ENCODE measurements around the gene HOXA5. TPM values are rescaled to one million over a fixed set of nuclear protein-coding genes. Genes with fewer than 3 reads are reported as not detected.

HOXA5 gene
- total RNA-seq, 1 experiment from 2014 or later, result not detected

DNA sequence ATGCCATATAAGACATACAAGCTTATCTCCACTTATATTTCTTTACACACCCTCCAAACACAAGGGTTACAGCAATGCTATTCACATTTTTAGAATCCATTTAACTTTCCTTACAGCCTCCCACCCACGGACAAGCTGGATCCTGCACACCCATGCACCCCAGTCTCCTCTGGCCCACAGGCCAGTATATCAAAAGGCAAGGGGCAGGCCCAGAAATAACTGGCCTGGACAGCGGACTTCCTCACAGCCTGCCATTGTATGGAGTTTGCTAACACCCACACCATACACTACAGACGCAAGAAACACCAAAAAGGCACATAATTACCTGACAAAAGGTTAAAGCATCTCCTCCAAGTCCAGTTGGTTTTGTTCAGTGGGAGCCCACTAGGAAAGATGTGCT is 24.9 kb downstream of the HOXA5 start:
- H2BK12ac ChIP-seq (ENCODE audit: insufficient read length, low read depth, low read length), result no peak overlapping the region
- H3K79me2 ChIP-seq (ENCODE audit: insufficient read depth, low read length), result no peaks in the 10 kb centered on the region
- H3K14ac ChIP-seq (ENCODE audit: insufficient read depth, low read length), result no peak overlapping the region
- H2BK20ac ChIP-seq (ENCODE audit: low read depth, low read length, poor library complexity, severe bottlenecking), result no peak overlapping the region
- no peak overlapping the region for H3K27ac ChIP-seq (ENCODE audit: insufficient read length, low read depth, low read length)
- no peak overlapping the region for H4K91ac ChIP-seq (ENCODE audit: insufficient read length, low read depth, low read length)
- no peak overlapping the region for H2AFZ ChIP-seq (ENCODE audit: low read length)
- H3T11ph ChIP-seq (ENCODE audit: low read length), result no peak overlapping the region
- no peak overlapping the region for H3K4me3 Mint-ChIP-seq
- H3K18ac ChIP-seq (ENCODE audit: insufficient read length, low read depth, low read length), result no peak overlapping the region
- peaks cover 97% of the 10 kb centered on the region for H3K27me3 ChIP-seq (ENCODE audit: insufficient read depth, low read length)
- H2AK5ac ChIP-seq (ENCODE audit: insufficient read length, low read length), result no peak overlapping the region
- peaks cover 2% of the 10 kb centered on the region for H4K20me1 ChIP-seq (ENCODE audit: control insufficient read depth, insufficient read depth, insufficient read length)
- no peak overlapping the region for H4K8ac ChIP-seq (replicated peaks; ENCODE audit: insufficient read length, low read depth, low read length)
- no peak overlapping the region for H3K23ac ChIP-seq (ENCODE audit: insufficient read length, low read depth, low read length)
- no peak overlapping the region for H2BK5ac ChIP-seq (ENCODE audit: insufficient read length, low read length)
- no peak overlapping the region for H3K9ac ChIP-seq (ENCODE audit: extremely low read depth, insufficient read length, low read length)
- H3K9me3 ChIP-seq (ENCODE audit: control insufficient read depth, low read depth, low read length), result no peaks in the 10 kb centered on the region
- no peak overlapping the region for H3K4me2 ChIP-seq (ENCODE audit: insufficient read depth, insufficient read length, low read length)
- peaks cover 1 to 7% of the 10 kb centered on the region in 2 experiments; a peak in 2 of 5 replicates for H3K9me3 Mint-ChIP-seq
- H2BK15ac ChIP-seq (ENCODE audit: low read depth, low read length), result no peak overlapping the region
- H3K79me1 ChIP-seq (ENCODE audit: insufficient read depth, low read depth, low read length, poor library complexity, severe bottlenecking), result no peaks in the 10 kb centered on the region
- no peak overlapping the region for H4K5ac ChIP-seq (ENCODE audit: insufficient read length, low read depth, low read length)
- H3K4me1 ChIP-seq (ENCODE audit: insufficient read depth, low read length), result no peaks in the 10 kb centered on the region
- H3K4ac ChIP-seq (ENCODE audit: low read depth, low read length), result no peak overlapping the region
- no peak overlapping the region for H3K27ac Mint-ChIP-seq
- peaks cover 98% of the 10 kb centered on the region for H3K27me3 Mint-ChIP-seq (ENCODE audit: low read depth)
- no peak overlapping the region for H2BK120ac ChIP-seq (ENCODE audit: low read depth, low read length, poor library complexity, severe bottlenecking)
- H3K36me3 Mint-ChIP-seq (ENCODE audit: insufficient read depth in 1 of 3, low read depth in 3 of 3), result peaks cover 0 to 5% (median 0%) of the 10 kb centered on the region in 3 experiments; a peak in 1 of 7 replicates
- no peak for DNase-seq
- peaks cover 0 to 10% of the 10 kb centered on the region in 2 experiments; a peak in 1 of 4 replicates for H3K4me1 Mint-ChIP-seq
- TF ChIP-seq, protein P1, sequence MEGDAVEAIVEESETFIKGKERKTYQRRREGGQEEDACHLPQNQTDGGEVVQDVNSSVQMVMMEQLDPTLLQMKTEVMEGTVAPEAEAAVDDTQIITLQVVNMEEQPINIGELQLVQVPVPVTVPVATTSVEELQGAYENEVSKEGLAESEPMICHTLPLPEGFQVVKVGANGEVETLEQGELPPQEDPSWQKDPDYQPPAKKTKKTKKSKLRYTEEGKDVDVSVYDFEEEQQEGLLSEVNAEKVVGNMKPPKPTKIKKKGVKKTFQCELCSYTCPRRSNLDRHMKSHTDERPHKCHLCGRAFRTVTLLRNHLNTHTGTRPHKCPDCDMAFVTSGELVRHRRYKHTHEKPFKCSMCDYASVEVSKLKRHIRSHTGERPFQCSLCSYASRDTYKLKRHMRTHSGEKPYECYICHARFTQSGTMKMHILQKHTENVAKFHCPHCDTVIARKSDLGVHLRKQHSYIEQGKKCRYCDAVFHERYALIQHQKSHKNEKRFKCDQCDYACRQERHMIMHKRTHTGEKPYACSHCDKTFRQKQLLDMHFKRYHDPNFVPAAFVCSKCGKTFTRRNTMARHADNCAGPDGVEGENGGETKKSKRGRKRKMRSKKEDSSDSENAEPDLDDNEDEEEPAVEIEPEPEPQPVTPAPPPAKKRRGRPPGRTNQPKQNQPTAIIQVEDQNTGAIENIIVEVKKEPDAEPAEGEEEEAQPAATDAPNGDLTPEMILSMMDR (conservative IDR thresholded peaks at IDR 0.05), result no peak
- no peaks in the 10 kb centered on the region for H3K23me2 ChIP-seq (ENCODE audit: insufficient read length, low read depth, low read length, poor library complexity, severe bottlenecking)
- H3K56ac ChIP-seq (ENCODE audit: insufficient read length, low read depth, low read length), result no peak overlapping the region
- no CpG with 5 or more reads among the region's 3 CpGs for WGBS (ENCODE audit: extremely low coverage, insufficient read length, low lambda C conversion rate)

All from H9 (cell line).